ENCODE results near the gene AP5S1. TPM values are rescaled to one million over a fixed set of nuclear protein-coding genes. Genes with fewer than 3 reads are reported as not detected.
A peak's percentile ranks its signal among the peaks of the same experiment; 100 is the strongest.

The AP5S1 gene
- polyA plus RNA-seq, 3 donors: 6.6 to 10.8 (median 8.6) TPM

DNA sequence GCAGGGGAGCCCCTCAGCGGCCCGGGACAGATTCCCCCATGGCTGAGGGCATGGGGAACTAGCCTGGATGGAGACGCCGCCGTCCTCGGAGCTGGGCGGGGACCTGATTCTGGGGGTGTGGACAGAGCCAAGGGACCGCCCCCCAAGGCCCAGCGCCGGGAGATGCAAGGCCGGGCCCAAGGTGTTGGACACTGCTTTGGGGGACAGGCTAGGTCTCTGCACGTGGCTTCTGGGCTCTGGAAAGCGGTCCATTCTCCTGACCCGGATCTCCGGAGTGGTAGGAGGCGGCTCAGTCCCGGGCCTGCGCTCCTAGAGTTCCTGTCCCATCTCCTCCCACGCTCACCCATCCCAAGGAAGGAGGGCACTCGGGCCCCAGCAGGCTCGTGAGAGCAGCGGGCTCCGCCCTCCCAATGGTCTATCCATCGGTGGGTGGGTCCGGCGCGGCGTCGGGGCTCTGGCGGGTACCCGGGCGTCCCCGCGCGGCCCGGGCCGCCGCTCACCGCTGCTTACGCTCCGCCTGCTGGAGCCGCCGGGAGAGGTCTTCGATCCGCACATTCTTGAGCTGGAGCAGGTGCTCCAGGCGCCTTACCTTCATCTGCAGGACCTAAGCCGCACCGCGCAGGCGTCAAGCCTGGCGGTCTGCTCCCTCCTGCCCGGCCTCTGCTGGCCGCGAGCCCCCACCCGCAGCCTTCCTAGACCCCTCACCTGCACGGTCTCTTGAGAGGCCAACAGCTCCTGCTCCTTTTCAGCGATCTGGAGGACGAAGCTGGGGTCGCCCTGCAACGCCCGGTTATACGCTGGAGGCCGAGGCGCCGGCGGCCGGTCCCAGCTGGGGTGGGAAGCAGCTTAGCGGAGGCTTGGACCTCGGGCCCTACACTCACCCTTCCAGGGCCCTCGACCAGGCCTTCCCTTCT is 42.4 kb upstream of the AP5S1 start:
- Histone ChIP-seq H2AFZ (ENCODE audit: insufficient read depth, low read depth, low read length, poor library complexity, severe bottlenecking) (peak overlapping the region; percentile 91), H3K9ac (ENCODE audit: insufficient read depth, low read length, poor library complexity, severe bottlenecking) (peak overlapping the region; percentile 43), H4K20me1 (ENCODE audit: insufficient read depth, low read length) (peaks cover 23% of the 10 kb centered on the region), H3K4me1 (ENCODE audit: control insufficient read depth in 1 of 2, insufficient read depth in 2 of 2, low read length in 2 of 2) (peaks cover 31% of the 10 kb centered on the region in 2 donors), H3K36me3 (replicated peaks in 1 of 2; ENCODE audit: control insufficient read depth in 1 of 2, insufficient read depth in 2 of 2, low read length in 2 of 2) (no peaks in the 10 kb centered on the region), H3K4me3 (replicated peaks in 1 of 3; ENCODE audit: low read depth in 2 of 3, low read length in 3 of 3) (peak overlapping the region; percentile 40 to 78 (median 46)), H3K79me2 (ENCODE audit: insufficient read depth, low read length) (no peaks in the 10 kb centered on the region), H3K27ac (ENCODE audit: low read depth in 1 of 2, low read length in 2 of 2) (no peak overlapping the region), H3K4me2 (replicated peaks; ENCODE audit: extremely low read depth, low read length, poor library complexity, severe bottlenecking) (peak overlapping the region; percentile 95), H3K9me3 (replicated peaks in 1 of 2; ENCODE audit: control insufficient read depth in 1 of 2, insufficient read depth in 1 of 2, low read length in 2 of 2) (peaks cover 10% of the 10 kb centered on the region in 2 donors), H3K27me3 (ENCODE audit: control insufficient read depth in 2 of 2, insufficient read depth in 2 of 2, low read length in 2 of 2) (peaks cover 17 to 23% of the 10 kb centered on the region in 2 donors)
- peaks cover 27 to 37% (median 28%) of the 10 kb centered on the region in 3 donors for H3K27me3 Mint-ChIP-seq (ENCODE audit: low read depth in 3 of 3)
- peaks cover 45% of the 10 kb centered on the region for H3K4me1 Mint-ChIP-seq
- H3K4me3 Mint-ChIP-seq: peak overlapping the region; percentile 89 to 97
- peaks cover 0 to 10% (median 4%) of the 10 kb centered on the region in 7 donors for H3K9me3 Mint-ChIP-seq
- H3K36me3 Mint-ChIP-seq: peaks cover 3% of the 10 kb centered on the region in 2 donors
- intact Hi-C loops (cut with micrococcal nuclease): no loop called here
- peak; percentile 36 to 58 (median 40) for DNase-seq
- 2% methylated on average over 69 of the region's 70 CpGs for WGBS (ENCODE audit: insufficient coverage)
- peak overlapping the region in 2 of 7 donors; percentile 15 to 66 for H3K27ac Mint-ChIP-seq
- TF ChIP-seq CTCF (IDR thresholded peaks at IDR 0.05): no peak

DNA sequence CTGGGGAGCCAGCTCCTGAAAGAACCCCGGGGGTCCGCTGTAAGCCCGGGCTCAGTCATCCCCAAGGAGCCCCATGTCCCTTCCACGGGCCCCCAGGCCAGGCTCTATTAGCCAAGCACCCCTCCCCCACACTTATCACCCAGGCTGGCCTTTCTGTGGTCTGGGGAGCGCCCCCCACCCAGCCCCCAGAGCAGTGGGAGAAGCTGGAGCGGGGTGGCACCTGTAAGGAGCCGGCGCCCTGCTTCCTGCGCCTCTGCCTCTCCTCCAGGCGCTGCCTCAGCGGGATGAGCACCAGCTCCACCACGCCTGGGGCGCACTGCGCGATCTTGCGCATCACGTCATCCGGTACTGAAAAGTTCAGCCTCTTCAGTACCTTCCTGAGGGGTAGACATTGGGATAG is 41.4 kb upstream of the AP5S1 start:
- H3K36me3 ChIP-seq (replicated peaks in 1 of 2; ENCODE audit: control insufficient read depth in 1 of 2, insufficient read depth in 2 of 2, low read length in 2 of 2): peaks cover 3 to 7% of the 10 kb centered on the region in 2 donors
- H3K9ac ChIP-seq (ENCODE audit: insufficient read depth, low read length, poor library complexity, severe bottlenecking): no peak overlapping the region
- peaks cover 10% of the 10 kb centered on the region in 2 donors for H3K9me3 ChIP-seq (replicated peaks in 1 of 2; ENCODE audit: control insufficient read depth in 1 of 2, insufficient read depth in 1 of 2, low read length in 2 of 2)
- Mint-ChIP-seq H3K9me3 (peaks cover 0 to 10% (median 4%) of the 10 kb centered on the region in 7 donors), H3K4me3 (peak overlapping the region; percentile 89 to 97), H3K4me1 (peaks cover 52% of the 10 kb centered on the region), H3K27me3 (ENCODE audit: low read depth in 3 of 3) (peaks cover 27 to 37% (median 28%) of the 10 kb centered on the region in 3 donors), H3K36me3 (peaks cover 4 to 9% of the 10 kb centered on the region in 2 donors), H3K27ac (no peak overlapping the region)
- intact Hi-C loops (cut with micrococcal nuclease): no loop called here
- H3K4me1 ChIP-seq (ENCODE audit: control insufficient read depth in 1 of 2, insufficient read depth in 2 of 2, low read length in 2 of 2): peaks cover 31 to 40% of the 10 kb centered on the region in 2 donors
- no peak overlapping the region for H3K4me2 ChIP-seq (replicated peaks; ENCODE audit: extremely low read depth, low read length, poor library complexity, severe bottlenecking)
- peaks cover 33% of the 10 kb centered on the region for H4K20me1 ChIP-seq (ENCODE audit: insufficient read depth, low read length)
- H3K27ac ChIP-seq (ENCODE audit: low read depth in 1 of 2, low read length in 2 of 2): no peak overlapping the region
- H3K27me3 ChIP-seq (ENCODE audit: control insufficient read depth in 2 of 2, insufficient read depth in 2 of 2, low read length in 2 of 2): peaks cover 17 to 23% of the 10 kb centered on the region in 2 donors
- WGBS (ENCODE audit: insufficient coverage): 37% methylated on average over 16 of the region's 18 CpGs
- no peak overlapping the region for H3K4me3 ChIP-seq (replicated peaks in 1 of 3; ENCODE audit: low read depth in 2 of 3, low read length in 3 of 3)
- H3K79me2 ChIP-seq (ENCODE audit: insufficient read depth, low read length): peaks cover 7% of the 10 kb centered on the region
- no peak for DNase-seq
- H2AFZ ChIP-seq (ENCODE audit: insufficient read depth, low read depth, low read length, poor library complexity, severe bottlenecking): no peak overlapping the region
- no peak for TF ChIP-seq CTCF (IDR thresholded peaks at IDR 0.05)

All from CD14-positive monocyte (primary cell).